Parathyroid adenoma (tissue), 2 donors: Measurements from ENCODE around the gene MSH6.

Experiments
- H2AFZ ChIP-seq: fragments of 300-600 bp; sonication (generic); one replicate; pipeline ENCODE4 v1.7.0; 2017; ENCODE audit warnings: antibody characterized with exemption, mild to moderate bottlenecking
- H3K27ac ChIP-seq: fragments of 300-600 bp; sonication (generic); one replicate; pipeline ENCODE4 v1.7.0; 2017
- H3K27me3 ChIP-seq: fragments of 300-600 bp; sonication (generic); one replicate; pipeline ENCODE4 v1.7.0; 2017; ENCODE audit warnings: low read length; ENCODE audit not compliant: control insufficient read depth, insufficient read depth
- H3K36me3 ChIP-seq: fragments of 300-600 bp; sonication (generic); one replicate; pipeline ENCODE4 v1.7.0; 2017; ENCODE audit warnings: low read length; ENCODE audit not compliant: control insufficient read depth, insufficient read depth
- H3K4me1 ChIP-seq: fragments of 300-600 bp; sonication (generic); one replicate; pipeline ENCODE4 v1.7.0; 2017; ENCODE audit warnings: control low read depth
- H3K4me2 ChIP-seq: fragments of 300-600 bp; sonication (generic); one replicate; pipeline ENCODE4 v1.7.0; 2017; ENCODE audit warnings: low read length
- H3K4me3 ChIP-seq: fragments of 300-600 bp; sonication (generic); one replicate; pipeline ENCODE4 v1.7.0; 2017; ENCODE audit warnings: low read depth, low read length
- H3K79me2 ChIP-seq: fragments of 300-600 bp; sonication (generic); one replicate; pipeline ENCODE4 v1.7.0; 2017; ENCODE audit warnings: control low read depth
- H3K9ac ChIP-seq: fragments of 300-600 bp; sonication (generic); one replicate; pipeline ENCODE4 v1.7.0; 2017; ENCODE audit warnings: mild to moderate bottlenecking
- H3K9me3 ChIP-seq: fragments of 300-600 bp; sonication (generic); one replicate; pipeline ENCODE4 v1.7.0; 2017; ENCODE audit warnings: low read length; ENCODE audit not compliant: control insufficient read depth
- CTCF ChIP-seq: fragments of 300-600 bp; sonication (generic); IDR thresholded peaks from one replicate; pipeline ENCODE4 v1.7.0; 2017; ENCODE audit warnings: antibody characterized with exemption, mild to moderate bottlenecking
- donor health status: primary hyperparathyroidism.

MSH6 gene

GRCh38 chr2:47737191-47737975 is 45.6 kb upstream of the MSH6 start:
- no peaks in the 10 kb centered on the region for H3K9me3 ChIP-seq
- no peak overlapping the region for H3K4me2 ChIP-seq
- H3K36me3 ChIP-seq = no peaks in the 10 kb centered on the region
- no peak overlapping the region for H2AFZ ChIP-seq
- TF ChIP-seq CTCF = no peak
- H3K79me2 ChIP-seq = no peaks in the 10 kb centered on the region
- H3K4me1 ChIP-seq = no peaks in the 10 kb centered on the region
- H3K9ac ChIP-seq = no peak overlapping the region
- no peaks in the 10 kb centered on the region for H3K27me3 ChIP-seq
- no peak overlapping the region for H3K27ac ChIP-seq
- no peak overlapping the region for H3K4me3 ChIP-seq

- TF ChIP-seq CTCF = no peak
These were observed 44.6 kb upstream of the MSH6 start for GRCh38 chr2:47738331-47738730.

GRCh38 chr2:47741101-47741500 is 41.8 kb upstream of the MSH6 start:
- no peak overlapping the region for H3K9ac ChIP-seq
- H3K4me3 ChIP-seq = no peak overlapping the region
- no peak overlapping the region for H2AFZ ChIP-seq
- H3K9me3 ChIP-seq = no peaks in the 10 kb centered on the region
- no peak for TF ChIP-seq CTCF
- no peaks in the 10 kb centered on the region for H3K36me3 ChIP-seq
- no peaks in the 10 kb centered on the region for H3K4me1 ChIP-seq
- H3K27ac ChIP-seq = no peak overlapping the region
- no peaks in the 10 kb centered on the region for H3K79me2 ChIP-seq
- no peaks in the 10 kb centered on the region for H3K27me3 ChIP-seq
- no peak overlapping the region for H3K4me2 ChIP-seq

More at GRCh38 chr2:47738331-47738730, 44.6 kb upstream of the MSH6 start:
- no peak overlapping the region for H2AFZ ChIP-seq
- no peaks in the 10 kb centered on the region for H3K79me2 ChIP-seq
- no peak overlapping the region for H3K9ac ChIP-seq
- no peaks in the 10 kb centered on the region for H3K4me1 ChIP-seq
- no peaks in the 10 kb centered on the region for H3K9me3 ChIP-seq
- no peak overlapping the region for H3K4me2 ChIP-seq
- H3K27me3 ChIP-seq = no peaks in the 10 kb centered on the region
- H3K4me3 ChIP-seq = no peak overlapping the region
- H3K27ac ChIP-seq = no peak overlapping the region
- H3K36me3 ChIP-seq = no peaks in the 10 kb centered on the region

GRCh38 chr2:47741637-47742036 is 41.3 kb upstream of the MSH6 start:
- H3K4me2 ChIP-seq = no peak overlapping the region
- no peaks in the 10 kb centered on the region for H3K36me3 ChIP-seq
- no peaks in the 10 kb centered on the region for H3K79me2 ChIP-seq
- no peak overlapping the region for H3K9ac ChIP-seq
- no peak overlapping the region for H2AFZ ChIP-seq
- no peak overlapping the region for H3K4me3 ChIP-seq
- H3K4me1 ChIP-seq = no peaks in the 10 kb centered on the region
- H3K27me3 ChIP-seq = no peaks in the 10 kb centered on the region
- no peak overlapping the region for H3K27ac ChIP-seq
- TF ChIP-seq CTCF = no peak
- H3K9me3 ChIP-seq = no peaks in the 10 kb centered on the region

DNA sequence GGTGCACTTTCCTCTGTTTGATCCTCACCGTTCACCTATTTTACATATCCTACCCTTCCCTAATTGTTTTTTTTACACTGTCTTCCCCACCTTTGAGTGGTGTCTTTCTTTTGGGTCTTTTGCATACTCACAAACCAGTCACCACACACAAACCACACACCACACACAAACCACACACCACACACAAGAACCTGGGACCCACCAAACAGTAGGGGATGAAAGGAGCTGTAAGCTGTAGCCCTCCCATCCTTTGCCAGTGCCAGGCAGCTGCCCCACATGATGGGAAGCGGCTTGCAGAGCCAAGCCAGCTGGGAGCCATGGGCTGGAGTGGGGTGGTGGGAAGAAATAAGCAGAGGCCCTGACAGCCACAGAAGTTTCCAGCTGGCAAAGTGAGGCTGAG is 38.9 kb upstream of the MSH6 start:
- Histone ChIP-seq H3K4me3 (no peak overlapping the region), H2AFZ (no peak overlapping the region), H3K9ac (no peak overlapping the region), H3K36me3 (no peaks in the 10 kb centered on the region), H3K79me2 (no peaks in the 10 kb centered on the region), H3K27me3 (no peaks in the 10 kb centered on the region), H3K4me2 (no peak overlapping the region), H3K4me1 (no peaks in the 10 kb centered on the region), H3K9me3 (no peaks in the 10 kb centered on the region), H3K27ac (no peak overlapping the region)
- TF ChIP-seq CTCF = no peak
